ENCODE measurements around the gene TNS1. TPM values are rescaled to one million over a fixed set of nuclear protein-coding genes. Genes with fewer than 3 reads are reported as not detected.

The TNS1 gene
- total RNA-seq, 1 experiment from 2014 or later: not detected

- DNase-seq (ENCODE audit: extremely low read depth, low read depth): no peak
Measured at GRCh38 chr2:217947383-217948350, 55.1 kb downstream of the TNS1 start.

- no peak for DNase-seq (ENCODE audit: extremely low read depth, low read depth)
Measured at GRCh38 chr2:217946051-217946450, 56.7 kb downstream of the TNS1 start.

- no peak for DNase-seq (ENCODE audit: extremely low read depth, low read depth)
Measured at GRCh38 chr2:217945530-217945929, 57.3 kb downstream of the TNS1 start.

GRCh38 chr2:217944923-217945322 is 57.9 kb downstream of the TNS1 start:
- no peak for DNase-seq (ENCODE audit: extremely low read depth, low read depth)

- DNase-seq (ENCODE audit: extremely low read depth, low read depth): no peak
Measured at GRCh38 chr2:217944366-217944765, 58.4 kb downstream of the TNS1 start.

- DNase-seq (ENCODE audit: extremely low read depth, low read depth): no peak
Measured at GRCh38 chr2:217943446-217944321, 59.1 kb downstream of the TNS1 start.

GRCh38 chr2:217942731-217943335 is 60.0 kb downstream of the TNS1 start:
- DNase-seq (ENCODE audit: extremely low read depth, low read depth): no peak

GRCh38 chr2:217941886-217942728 is 60.7 kb downstream of the TNS1 start:
- no peak for DNase-seq (ENCODE audit: extremely low read depth, low read depth)

- no peak for DNase-seq (ENCODE audit: extremely low read depth, low read depth)
Measured at GRCh38 chr2:217941339-217941738, 61.5 kb downstream of the TNS1 start.

- DNase-seq (ENCODE audit: extremely low read depth, low read depth): no peak
Measured at GRCh38 chr2:217940261-217941220, 62.3 kb downstream of the TNS1 start.

GRCh38 chr2:217939629-217940245 is 63.1 kb downstream of the TNS1 start:
- DNase-seq (ENCODE audit: extremely low read depth, low read depth): no peak

GRCh38 chr2:217939220-217939619 is 63.6 kb downstream of the TNS1 start:
- DNase-seq (ENCODE audit: extremely low read depth, low read depth): no peak

GRCh38 chr2:217938036-217938435 is 64.8 kb downstream of the TNS1 start:
- DNase-seq (ENCODE audit: extremely low read depth, low read depth): no peak

GRCh38 chr2:217937446-217937845 is 65.3 kb downstream of the TNS1 start:
- DNase-seq (ENCODE audit: extremely low read depth, low read depth): no peak

- no peak for DNase-seq (ENCODE audit: extremely low read depth, low read depth)
Measured at GRCh38 chr2:217936952-217937351, 65.8 kb downstream of the TNS1 start.

GRCh38 chr2:217935901-217936684 is 66.7 kb downstream of the TNS1 start:
- no peak for DNase-seq (ENCODE audit: extremely low read depth, low read depth)

- no peak for DNase-seq (ENCODE audit: extremely low read depth, low read depth)
Measured at GRCh38 chr2:217935235-217935879, 67.4 kb downstream of the TNS1 start.
